ENCODE results near the gene KATNBL1. TPM values are rescaled to one million over a fixed set of nuclear protein-coding genes. Genes with fewer than 3 reads are reported as not detected.
"Not testable (repeated sequence)": the region's sequence is repeated elsewhere in the genome, so short reads cannot be mapped to it uniquely, and the experiment has no call there.

The KATNBL1 gene
- total RNA-seq, 1 experiment from 2014 or later: 44.6 TPM

DNA sequence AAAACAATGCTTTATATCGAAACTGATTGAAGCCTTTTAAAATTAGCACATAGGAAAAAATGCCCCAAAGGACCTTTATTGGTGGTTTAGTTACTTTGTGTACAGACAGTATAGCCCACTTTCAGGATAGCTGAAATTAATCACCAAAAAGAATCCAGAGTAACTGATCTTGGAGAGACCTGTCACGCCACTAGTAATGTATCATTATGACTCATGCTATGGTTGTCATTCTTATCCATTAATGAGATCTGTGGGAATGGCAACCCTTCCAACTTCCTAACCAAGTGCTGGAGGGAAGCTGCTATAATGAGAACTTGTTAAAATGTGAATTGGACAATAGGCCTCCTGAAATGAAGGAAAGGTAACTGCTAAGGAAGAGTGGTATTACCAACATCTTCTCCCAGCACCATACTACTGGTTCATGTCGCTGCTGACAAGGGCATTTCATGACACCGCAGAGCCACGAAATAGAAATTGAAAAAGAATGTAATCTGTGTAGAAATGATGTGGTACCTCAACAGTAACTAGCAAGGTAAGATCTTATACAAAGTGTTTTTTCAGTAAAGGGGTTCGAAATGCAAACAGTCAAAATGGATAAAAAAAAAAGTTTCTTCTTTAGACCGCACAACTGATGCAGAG lies 7.8 kb upstream of the KATNBL1 start:
- DNase-seq: no peak
- Histone ChIP-seq H3K27me3 (ENCODE audit: control insufficient read depth, insufficient read depth, low read length) (no peaks in the 10 kb centered on the region), H3K4me3 (ENCODE audit: insufficient read depth, low read depth, low read length) (no peak overlapping the region), H3K36me3 (replicated peaks; ENCODE audit: control insufficient read depth, insufficient read depth, low read length) (no peaks in the 10 kb centered on the region)

DNA sequence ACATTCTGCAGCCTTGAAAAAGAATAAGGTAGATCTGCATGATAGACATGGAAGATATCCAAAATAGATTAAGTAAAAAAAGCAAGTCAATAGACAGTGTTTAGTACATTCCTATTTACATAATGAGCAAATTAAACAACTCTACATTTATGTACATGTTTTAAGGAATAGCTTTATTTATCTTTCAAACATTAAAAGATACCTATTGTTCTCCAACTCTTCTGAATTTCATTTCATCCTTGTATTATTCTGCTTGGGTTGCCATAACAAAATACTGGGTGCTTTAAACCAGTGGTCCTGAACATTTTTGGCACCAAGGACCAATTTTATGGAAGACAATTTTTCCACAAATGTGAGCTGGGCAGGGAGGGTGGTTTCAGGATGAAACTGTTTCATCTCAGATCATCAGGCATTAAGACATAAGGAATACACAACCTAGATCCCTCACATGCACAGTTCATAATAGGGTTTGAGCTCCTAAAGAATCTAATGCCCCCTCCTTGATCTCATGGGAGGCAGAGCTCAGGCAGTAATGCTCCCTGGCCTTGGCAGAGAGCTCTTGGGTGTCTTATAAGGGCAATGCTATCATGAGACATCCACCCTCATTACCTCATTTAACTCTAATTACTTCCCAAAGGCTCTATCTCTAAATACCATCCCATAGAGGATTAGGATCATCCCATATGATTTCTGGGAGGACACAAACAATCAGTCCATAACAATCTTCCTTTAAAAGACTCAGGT lies 6.8 kb upstream of the KATNBL1 start:
- Histone ChIP-seq H3K36me3 (replicated peaks; ENCODE audit: control insufficient read depth, insufficient read depth, low read length) (no peaks in the 10 kb centered on the region), H3K4me3 (ENCODE audit: insufficient read depth, low read depth, low read length) (no peak overlapping the region), H3K27me3 (ENCODE audit: control insufficient read depth, insufficient read depth, low read length) (no peaks in the 10 kb centered on the region)
- DNase-seq: no peak

DNA sequence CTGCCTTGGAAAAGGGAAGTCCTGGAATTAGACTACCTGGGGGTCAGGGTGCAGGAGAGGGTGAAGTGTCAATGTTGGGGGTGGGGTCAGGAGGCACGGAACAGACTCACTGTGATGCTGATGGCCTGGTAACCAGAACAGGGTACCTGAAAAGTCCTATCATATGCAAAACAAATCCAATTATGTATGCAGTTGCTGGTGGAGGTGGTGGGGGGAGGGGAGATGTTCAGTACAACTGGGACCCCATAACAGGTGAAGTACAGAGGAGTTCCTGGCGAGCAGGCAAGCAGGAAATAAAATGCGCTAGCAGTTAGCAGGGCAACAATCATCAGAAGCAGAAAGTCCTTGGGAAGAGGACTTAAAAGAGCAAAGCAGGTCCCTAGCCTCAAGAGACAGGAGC lies 4.2 kb upstream of the KATNBL1 start:
- peak; percentile 71 for DNase-seq
- no peaks in the 10 kb centered on the region for H3K27me3 ChIP-seq (ENCODE audit: control insufficient read depth, insufficient read depth, low read length)
- H3K36me3 ChIP-seq (replicated peaks; ENCODE audit: control insufficient read depth, insufficient read depth, low read length): no peaks in the 10 kb centered on the region
- H3K4me3 ChIP-seq (ENCODE audit: insufficient read depth, low read depth, low read length): no peak overlapping the region

DNA sequence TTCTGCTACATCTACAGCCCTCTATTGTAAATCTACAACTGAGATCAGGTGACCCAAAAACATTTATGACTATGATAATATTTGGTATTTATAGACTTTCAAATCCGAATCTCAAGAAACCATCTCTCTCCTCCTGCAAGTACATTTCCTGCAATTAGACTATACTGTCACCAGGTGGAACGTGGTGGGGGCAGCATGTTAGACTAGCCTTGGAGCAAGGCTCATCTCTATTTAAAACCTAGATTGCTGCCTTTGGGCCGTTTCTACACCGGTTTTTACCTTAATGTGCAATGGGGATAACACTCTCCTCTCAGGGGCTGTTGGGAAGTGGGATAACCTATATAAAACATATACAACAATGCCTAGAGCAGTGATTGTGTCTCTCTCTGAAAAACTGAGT lies 3.8 kb upstream of the KATNBL1 start:
- no peak overlapping the region for H3K4me3 ChIP-seq (ENCODE audit: insufficient read depth, low read depth, low read length)
- peak; percentile 21 for DNase-seq
- no peaks in the 10 kb centered on the region for H3K36me3 ChIP-seq (replicated peaks; ENCODE audit: control insufficient read depth, insufficient read depth, low read length)
- no peaks in the 10 kb centered on the region for H3K27me3 ChIP-seq (ENCODE audit: control insufficient read depth, insufficient read depth, low read length)

DNA sequence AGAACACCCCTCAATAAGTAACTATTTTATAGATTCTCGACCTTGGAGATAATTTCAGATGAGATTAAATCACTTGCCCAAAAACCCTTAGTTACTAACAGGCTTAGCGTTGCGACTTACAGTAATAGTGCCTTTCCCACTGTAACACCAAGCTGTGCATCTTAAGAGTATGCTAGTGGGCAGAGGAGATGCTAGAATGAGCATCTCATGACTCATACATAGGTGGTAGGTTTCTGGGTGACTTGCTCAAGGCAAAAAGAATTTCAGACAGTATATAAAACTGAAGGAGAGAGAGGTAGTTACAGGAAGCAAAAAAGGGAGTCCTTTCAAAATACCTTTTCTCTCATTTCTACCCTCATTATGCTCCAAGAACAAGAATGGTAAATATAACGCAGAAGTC lies 3.9 kb downstream of the KATNBL1 start:
- no peaks in the 10 kb centered on the region for H3K27me3 ChIP-seq (ENCODE audit: control insufficient read depth, insufficient read depth, low read length)
- no peak for DNase-seq

DNA sequence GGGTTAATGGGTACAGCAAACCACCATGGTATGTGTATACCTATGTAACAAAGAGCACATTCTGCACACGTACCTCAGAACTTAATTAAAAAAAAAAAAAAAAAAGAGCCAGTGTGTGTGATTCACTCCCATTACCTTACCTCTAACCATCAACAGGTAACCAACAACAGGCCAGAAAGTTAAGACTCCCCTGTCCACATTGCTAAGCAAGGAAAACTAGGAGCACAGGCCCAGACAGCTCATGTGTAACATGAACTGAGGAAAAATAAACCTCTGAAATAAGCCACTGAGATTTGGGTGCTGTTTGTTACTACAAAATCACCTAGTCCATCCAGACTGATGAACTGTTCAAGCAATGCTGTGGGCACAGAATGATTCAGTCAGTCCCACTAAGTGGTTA lies 6.0 kb downstream of the KATNBL1 start:
- Histone ChIP-seq H3K36me3 (replicated peaks; ENCODE audit: control insufficient read depth, insufficient read depth, low read length) (no peaks in the 10 kb centered on the region; the same call in 1 of the 2 replicates), H3K4me3 (ENCODE audit: insufficient read depth, low read depth, low read length) (no peak overlapping the region), H3K27me3 (ENCODE audit: control insufficient read depth, insufficient read depth, low read length) (no peaks in the 10 kb centered on the region)
- DNase-seq: no peak

More for the DNA sequence above, 3.9 kb downstream of the KATNBL1 start:
- Histone ChIP-seq H3K4me3 (ENCODE audit: insufficient read depth, low read depth, low read length) (no peak overlapping the region), H3K36me3 (replicated peaks; ENCODE audit: control insufficient read depth, insufficient read depth, low read length) (no peaks in the 10 kb centered on the region; the same call in 1 of the 2 replicates)

DNA sequence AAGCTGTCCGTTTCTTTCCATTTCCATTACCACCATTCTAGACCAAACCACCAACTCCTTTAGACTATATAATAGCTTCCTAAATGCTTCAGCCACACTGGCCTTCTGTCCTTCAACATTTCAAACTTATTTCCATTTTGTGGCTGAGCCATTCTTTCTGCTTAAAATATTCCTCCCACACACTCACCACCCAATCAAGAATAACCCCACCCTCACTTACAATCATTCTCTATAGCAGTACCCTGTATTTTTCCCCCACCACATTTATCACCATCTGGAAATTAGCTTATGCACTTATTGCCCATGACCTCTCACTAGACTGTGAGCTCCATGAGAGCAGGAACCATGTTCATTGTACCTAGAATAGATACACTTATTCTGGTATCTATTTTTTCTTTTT lies 6.6 kb downstream of the KATNBL1 start:
- Histone ChIP-seq H3K4me3 (ENCODE audit: insufficient read depth, low read depth, low read length) (no peak overlapping the region), H3K36me3 (replicated peaks; ENCODE audit: control insufficient read depth, insufficient read depth, low read length) (no peaks in the 10 kb centered on the region; the same call in 1 of the 2 replicates), H3K27me3 (ENCODE audit: control insufficient read depth, insufficient read depth, low read length) (no peaks in the 10 kb centered on the region)
- no peak for DNase-seq

DNA sequence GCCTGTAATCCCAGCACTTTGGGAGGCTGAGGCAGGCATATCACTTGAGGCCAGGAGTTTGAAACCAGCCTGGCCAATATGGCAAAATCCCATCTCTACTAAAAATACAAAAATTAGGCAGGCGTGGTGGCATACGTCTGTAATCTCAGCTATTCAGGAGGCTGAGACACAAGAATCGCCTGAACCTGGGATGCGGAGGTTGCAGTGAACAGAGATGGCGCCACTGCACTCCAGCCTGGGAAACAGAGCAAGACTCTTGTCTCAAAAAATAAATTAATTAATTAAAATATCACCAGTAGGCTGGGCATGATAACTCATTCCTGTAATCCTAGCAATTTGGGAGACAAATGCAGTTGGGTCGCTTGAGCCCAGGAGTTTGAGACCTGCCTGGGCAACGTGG lies 16.6 kb downstream of the KATNBL1 start:
- not testable (repeated sequence) for H3K27me3 ChIP-seq (ENCODE audit: control insufficient read depth, insufficient read depth, low read length); H3K36me3 ChIP-seq (replicated peaks; ENCODE audit: control insufficient read depth, insufficient read depth, low read length); H3K4me3 ChIP-seq (ENCODE audit: insufficient read depth, low read depth, low read length); DNase-seq

DNA sequence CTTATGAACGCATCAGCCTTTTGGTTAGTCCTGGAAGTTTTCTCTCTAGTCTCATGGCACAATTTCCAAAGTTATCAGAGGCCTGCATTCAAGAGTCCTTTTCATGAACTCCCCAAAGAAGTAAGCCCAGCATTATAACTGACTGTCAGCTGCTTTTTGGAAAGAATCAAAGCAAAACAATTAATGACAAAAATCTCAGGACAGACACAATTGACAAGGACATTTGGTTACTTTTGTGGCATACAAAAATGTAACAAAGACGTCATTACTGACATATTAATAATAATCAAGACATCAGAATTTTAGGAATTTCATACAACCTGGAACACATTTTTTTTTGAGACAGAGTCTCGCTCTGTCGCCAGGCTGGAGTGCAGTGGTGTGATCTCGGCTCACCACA lies 21.2 kb downstream of the KATNBL1 start:
- no peak for DNase-seq
- Histone ChIP-seq H3K36me3 (replicated peaks; ENCODE audit: control insufficient read depth, insufficient read depth, low read length) (no peaks in the 10 kb centered on the region), H3K4me3 (ENCODE audit: insufficient read depth, low read depth, low read length) (no peak overlapping the region), H3K27me3 (ENCODE audit: control insufficient read depth, insufficient read depth, low read length) (no peaks in the 10 kb centered on the region)

DNA sequence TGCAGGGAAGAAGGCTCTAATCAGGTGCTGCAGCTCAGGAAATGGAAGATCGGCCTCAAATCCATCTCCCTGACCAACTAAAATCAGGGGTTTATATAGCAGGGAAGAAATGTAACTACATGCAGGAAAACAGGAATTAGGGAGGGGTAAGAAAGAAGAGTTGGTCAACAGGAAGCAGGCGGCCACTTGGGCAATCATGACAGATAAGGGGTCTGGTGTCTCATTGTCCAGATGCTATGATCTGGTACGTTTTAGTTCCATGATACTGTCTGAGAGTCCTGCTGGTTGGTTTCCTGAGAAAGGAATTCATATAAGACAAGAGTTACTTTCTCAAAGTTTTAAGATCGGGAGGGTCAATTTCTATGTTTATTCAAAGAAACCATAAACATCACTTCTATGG lies 24.2 kb downstream of the KATNBL1 start:
- H3K27me3 ChIP-seq (ENCODE audit: control insufficient read depth, insufficient read depth, low read length): no peaks in the 10 kb centered on the region
- no peak overlapping the region for H3K4me3 ChIP-seq (ENCODE audit: insufficient read depth, low read depth, low read length)
- no peaks in the 10 kb centered on the region for H3K36me3 ChIP-seq (replicated peaks; ENCODE audit: control insufficient read depth, insufficient read depth, low read length)
- no peak for DNase-seq

DNA sequence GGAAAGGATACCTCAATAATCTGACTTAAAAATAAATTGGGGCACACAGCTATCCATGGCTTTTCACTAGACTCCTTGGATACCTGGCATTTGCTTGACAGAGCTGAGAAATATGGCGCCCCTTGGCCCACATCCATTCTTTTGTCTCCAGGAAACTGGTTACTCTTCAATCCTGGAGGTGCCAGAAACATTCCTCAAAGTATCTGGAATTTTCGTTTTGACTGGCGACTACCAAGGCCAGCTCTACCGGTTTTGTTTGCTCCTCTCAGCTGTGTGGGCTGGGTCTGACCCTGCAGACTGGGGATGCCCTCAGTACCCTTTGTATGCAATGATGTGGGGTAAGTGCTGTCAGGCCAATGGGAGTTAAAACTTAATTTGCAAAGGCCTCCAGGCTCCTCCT lies 27.0 kb downstream of the KATNBL1 start:
- H3K36me3 ChIP-seq (replicated peaks; ENCODE audit: control insufficient read depth, insufficient read depth, low read length): no peaks in the 10 kb centered on the region
- no peaks in the 10 kb centered on the region for H3K27me3 ChIP-seq (ENCODE audit: control insufficient read depth, insufficient read depth, low read length)
- DNase-seq: peak; percentile 43
- H3K4me3 ChIP-seq (ENCODE audit: insufficient read depth, low read depth, low read length): no peak overlapping the region

DNA sequence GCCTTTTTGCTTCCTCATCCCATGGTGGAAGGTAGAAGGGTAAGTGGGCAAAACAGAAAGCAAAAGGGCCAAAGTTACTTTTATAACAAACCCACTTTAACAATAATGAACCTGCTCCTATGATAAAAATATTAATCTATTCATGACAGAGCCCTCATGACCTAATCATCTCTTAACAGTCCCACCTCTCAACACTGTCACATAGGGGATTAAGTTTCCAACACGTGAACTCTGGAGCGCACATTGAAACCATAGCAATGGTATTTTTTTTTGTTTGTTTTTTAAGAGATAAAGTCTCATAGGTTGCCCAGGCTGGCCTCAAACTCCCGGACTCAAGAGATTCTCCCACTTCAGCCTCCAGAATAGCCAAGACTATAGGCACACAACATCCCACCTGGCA lies 30.7 kb downstream of the KATNBL1 start:
- H3K4me3 ChIP-seq (ENCODE audit: insufficient read depth, low read depth, low read length): no peak overlapping the region

DNA sequence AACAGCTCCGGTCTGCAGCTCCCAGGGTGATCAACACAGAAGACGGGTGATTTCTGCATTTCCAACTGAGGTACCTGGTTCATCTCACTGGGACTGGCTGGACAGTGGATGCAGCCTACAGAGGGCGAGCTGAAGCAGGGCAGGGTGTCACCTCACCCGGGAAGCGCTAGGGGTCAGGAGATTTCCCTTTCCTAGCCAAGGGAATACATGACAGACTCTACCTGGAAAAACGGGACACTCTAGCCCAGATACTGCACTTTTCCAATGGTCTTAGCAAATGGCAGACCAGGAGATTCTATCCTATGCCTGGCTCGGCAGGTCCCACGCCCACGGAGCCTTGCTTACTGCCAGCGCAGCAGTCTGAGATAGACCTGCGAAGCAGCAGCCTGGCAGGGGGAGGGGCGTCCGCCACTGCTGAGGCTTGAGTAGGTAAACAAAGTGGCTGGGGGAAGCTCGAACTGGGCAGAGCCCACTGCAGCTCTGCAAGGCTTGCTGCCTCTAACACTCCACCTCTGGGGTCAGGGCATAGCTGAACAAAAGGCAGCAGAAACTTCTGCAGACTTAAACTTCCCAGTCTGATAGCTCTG lies 43.8 kb downstream of the KATNBL1 start:
- DNase-seq; H3K36me3 ChIP-seq (replicated peaks; ENCODE audit: control insufficient read depth, insufficient read depth, low read length); H3K27me3 ChIP-seq (ENCODE audit: control insufficient read depth, insufficient read depth, low read length): not testable (repeated sequence)
- H3K4me3 ChIP-seq (ENCODE audit: insufficient read depth, low read depth, low read length): peak overlapping the region; percentile 1; the same call in 1 of the 2 replicates

More for the DNA sequence above, 30.7 kb downstream of the KATNBL1 start:
- DNase-seq: no peak
- Histone ChIP-seq H3K27me3 (ENCODE audit: control insufficient read depth, insufficient read depth, low read length) (no peaks in the 10 kb centered on the region), H3K36me3 (replicated peaks; ENCODE audit: control insufficient read depth, insufficient read depth, low read length) (no peaks in the 10 kb centered on the region)

DNA sequence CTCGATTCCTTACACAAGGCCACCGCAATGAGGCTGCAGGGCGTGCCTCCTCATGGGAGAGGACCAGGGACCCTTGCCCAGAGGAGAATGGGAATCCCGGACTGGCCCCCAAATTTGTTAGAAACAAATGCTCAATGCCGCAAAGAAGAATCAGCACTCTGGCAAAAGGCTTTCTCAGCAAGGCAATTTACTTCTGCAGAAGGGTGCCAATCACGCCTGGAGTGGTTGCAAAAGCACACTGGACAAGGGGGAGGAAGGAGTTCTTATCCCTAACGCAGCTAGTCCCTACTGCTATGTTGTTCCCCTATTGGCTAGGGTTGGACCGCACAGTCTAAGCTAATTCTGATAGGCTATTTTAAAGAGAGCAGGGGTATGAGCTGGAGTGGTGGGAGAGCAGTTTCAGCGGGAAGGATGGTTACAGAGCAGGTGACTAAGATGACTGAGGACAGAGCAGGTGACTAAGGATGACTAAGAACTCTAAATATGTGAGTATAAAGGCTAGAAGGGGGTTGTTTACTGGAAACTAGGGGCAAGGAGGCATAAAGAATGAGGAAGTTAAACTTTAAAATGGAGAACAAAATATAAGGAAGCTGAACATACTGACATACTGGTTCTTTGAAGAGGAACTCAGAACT lies 48.5 kb downstream of the KATNBL1 start:
- Histone ChIP-seq H3K36me3 (replicated peaks; ENCODE audit: control insufficient read depth, insufficient read depth, low read length) (no peaks in the 10 kb centered on the region), H3K4me3 (ENCODE audit: insufficient read depth, low read depth, low read length) (no peak overlapping the region), H3K27me3 (ENCODE audit: control insufficient read depth, insufficient read depth, low read length) (no peaks in the 10 kb centered on the region)
- DNase-seq: no peak

DNA sequence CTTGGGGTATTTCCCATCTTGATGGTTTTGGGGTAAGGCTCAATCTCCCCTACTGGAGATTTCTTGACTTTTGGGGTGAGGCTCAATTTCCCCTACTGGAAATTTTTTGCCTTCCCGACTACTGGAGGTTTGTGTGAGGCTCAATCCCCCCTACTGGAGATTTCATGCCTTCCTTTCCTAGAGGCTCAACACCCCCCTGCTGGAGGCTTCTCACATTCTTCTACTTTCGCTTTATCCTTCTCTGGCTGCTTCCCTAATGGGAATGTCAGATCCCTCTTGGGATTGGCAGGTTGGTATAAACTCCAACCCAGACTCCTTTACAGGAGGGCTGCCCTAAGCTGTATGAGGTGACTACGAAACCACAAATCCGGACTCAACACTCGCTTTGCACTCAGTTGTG lies 49.2 kb downstream of the KATNBL1 start:
- peak; percentile 10 for DNase-seq
- Histone ChIP-seq H3K4me3 (ENCODE audit: insufficient read depth, low read depth, low read length) (no peak overlapping the region), H3K36me3 (replicated peaks; ENCODE audit: control insufficient read depth, insufficient read depth, low read length) (no peaks in the 10 kb centered on the region), H3K27me3 (ENCODE audit: control insufficient read depth, insufficient read depth, low read length) (no peaks in the 10 kb centered on the region)
